Lower lobe of right lung (tissue), 2 donors: ENCODE data around the gene HPSE2. TPM values are rescaled to one million over a fixed set of nuclear protein-coding genes. Genes with fewer than 3 reads are reported as not detected.

Experiments used
- ATAC-seq, 2 donors: fragments of 200-7000 bp; cut with Tn5 transposase; one replicate each; pipeline ENCODE4 v1.9.1; 2020 to 2022; ENCODE audit warnings: mild to moderate bottlenecking in 2 of 2, moderate library complexity in 2 of 2
- DNase-seq: peaks from one replicate; pipeline ENCODE4 v3.0.0-alpha.2; 2020
- H3K27ac ChIP-seq: fragments of 200-600 bp; one replicate; pipeline ENCODE4 v1.8.0; 2022
- H3K27me3 ChIP-seq: fragments of 200-600 bp; one replicate; pipeline ENCODE4 v1.8.0; 2022; ENCODE audit warnings: low read depth
- H3K36me3 ChIP-seq: fragments of 200-600 bp; one replicate; pipeline ENCODE4 v1.8.0; 2022; ENCODE audit warnings: mild to moderate bottlenecking
- H3K4me1 ChIP-seq: fragments of 200-600 bp; one replicate; pipeline ENCODE4 v1.8.0; 2022
- H3K4me3 ChIP-seq: fragments of 200-600 bp; one replicate; pipeline ENCODE4 v1.8.0; 2022; ENCODE audit warnings: mild to moderate bottlenecking
- H3K9me3 ChIP-seq: fragments of 200-600 bp; one replicate; pipeline ENCODE4 v1.8.0; 2022
- CTCF ChIP-seq: fragments of 200-600 bp; IDR thresholded peaks from one replicate; pipeline ENCODE4 v1.8.0; 2022; ENCODE audit warnings: antibody characterized with exemption, mild to moderate bottlenecking
- intact Hi-C: fragments of 100-400 bp; cut with DNase I; formaldehyde crosslinking; loops from one replicate; pipeline ENCODE4 v1.11.0; 2022
- total RNA-seq: library from RNA; stranded (reverse); fragmentation: NEBNext Ultra II Directional; extraction: Animal tissue kit (Norgen Biotek cat#: 25700); gene quantifications from one replicate; pipeline ENCODE4 v1.2.1, GENCODE V29; 2021
- donor health status: DM: no; HTN: yes; CAD: no; lungs with severe emphysema.

HPSE2 gene
- total RNA-seq, 1 donor from 2014 or later, result 0.77 TPM

DNA sequence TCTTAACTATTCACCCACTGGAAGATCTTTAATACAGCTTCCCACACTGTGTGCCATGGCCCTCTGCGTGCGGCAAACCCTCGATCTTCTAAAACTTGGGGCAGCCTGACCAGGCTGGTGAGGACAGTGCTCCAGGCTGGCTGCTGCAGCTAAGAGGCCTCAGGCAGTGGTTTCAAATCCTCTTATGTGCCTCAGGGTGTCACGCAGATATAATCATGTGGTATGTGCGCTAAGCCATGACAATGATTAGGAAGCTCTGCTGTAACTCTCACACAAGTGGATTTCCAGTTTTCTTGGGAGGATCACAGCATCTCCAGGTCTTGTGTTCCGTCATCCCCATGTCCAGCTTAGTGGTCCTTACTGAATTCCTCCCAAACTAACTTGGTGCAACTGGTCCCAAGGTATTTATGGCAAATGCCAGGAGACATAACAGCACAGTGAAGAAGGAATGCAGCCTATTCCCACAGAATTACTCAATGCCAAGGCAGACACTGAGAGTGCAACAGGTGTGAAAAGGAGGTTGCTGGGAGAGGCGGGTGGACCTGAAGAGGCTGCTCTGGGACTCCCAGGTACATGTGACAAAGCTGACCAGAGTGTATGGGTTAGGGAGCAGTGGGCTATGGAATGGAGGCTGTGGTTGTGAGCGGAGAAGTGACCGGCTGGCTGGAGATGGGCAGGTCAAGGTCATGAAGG lies 791.2 kb downstream of the HPSE2 start:
- peaks cover 20% of the 10 kb centered on the region for H3K4me1 ChIP-seq
- H3K36me3 ChIP-seq, result peaks cover 40% of the 10 kb centered on the region
- no peaks in the 10 kb centered on the region for H3K27me3 ChIP-seq
- no peak for TF ChIP-seq CTCF
- DNase-seq (no peak), ATAC-seq (no peak)
- H3K27ac ChIP-seq, result no peak overlapping the region
- H3K9me3 ChIP-seq, result no peaks in the 10 kb centered on the region
- H3K4me3 ChIP-seq, result no peak overlapping the region
- intact Hi-C loops, result no loop called here

GRCh38 chr10:98438715-98439114 lies 796.9 kb downstream of the HPSE2 start:
- intact Hi-C loops, result no loop called here

DNA sequence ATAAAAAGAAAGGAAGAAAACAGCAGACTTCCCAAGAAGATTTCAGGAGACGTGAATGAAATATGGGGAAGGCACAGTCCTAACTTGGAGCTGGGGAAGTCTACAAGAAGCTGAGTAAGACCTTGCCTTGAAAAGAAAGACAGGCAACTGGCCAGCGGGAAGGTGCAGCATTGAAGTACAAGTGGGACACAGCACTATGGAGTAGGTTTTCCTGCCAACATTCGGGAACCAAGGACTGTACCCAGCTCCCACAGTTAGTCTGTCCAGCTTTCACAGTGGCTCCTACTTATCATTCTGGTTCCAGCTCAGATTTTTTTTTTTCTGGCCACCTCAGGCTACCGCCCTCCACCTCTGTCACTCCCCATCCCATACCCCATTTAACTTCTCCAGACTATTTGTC lies 798.9 kb downstream of the HPSE2 start:
- Histone ChIP-seq H3K27me3 (no peaks in the 10 kb centered on the region), H3K9me3 (no peaks in the 10 kb centered on the region), H3K27ac (no peak overlapping the region), H3K4me3 (no peak overlapping the region), H3K4me1 (no peaks in the 10 kb centered on the region), H3K36me3 (peaks cover 66% of the 10 kb centered on the region)
- DNase-seq, result no peak
- TF ChIP-seq CTCF, result no peak
- ATAC-seq, result no peak
- intact Hi-C loops, result no loop called here

More at GRCh38 chr10:98438715-98439114, 796.9 kb downstream of the HPSE2 start:
- Histone ChIP-seq H3K27ac (no peak overlapping the region), H3K9me3 (no peaks in the 10 kb centered on the region), H3K4me1 (no peaks in the 10 kb centered on the region), H3K4me3 (no peak overlapping the region), H3K36me3 (peaks cover 66% of the 10 kb centered on the region), H3K27me3 (no peaks in the 10 kb centered on the region)
- no peak for DNase-seq
- no peak for TF ChIP-seq CTCF
- no peak for ATAC-seq

GRCh38 chr10:98435178-98435577 lies 800.5 kb downstream of the HPSE2 start:
- no peak overlapping the region for H3K4me3 ChIP-seq
- peaks cover 80% of the 10 kb centered on the region for H3K36me3 ChIP-seq
- ATAC-seq, result no peak
- H3K27ac ChIP-seq, result no peak overlapping the region
- H3K27me3 ChIP-seq, result no peaks in the 10 kb centered on the region
- no peak for DNase-seq
- intact Hi-C loops, result no loop called here
- TF ChIP-seq CTCF, result no peak
- H3K4me1 ChIP-seq, result no peaks in the 10 kb centered on the region
- H3K9me3 ChIP-seq, result no peaks in the 10 kb centered on the region

- no peaks in the 10 kb centered on the region for H3K4me1 ChIP-seq
- ATAC-seq (no peak), DNase-seq (no peak)
- H3K27ac ChIP-seq, result no peak overlapping the region
- TF ChIP-seq CTCF, result no peak
- H3K4me3 ChIP-seq, result no peak overlapping the region
- H3K36me3 ChIP-seq, result peaks cover 80% of the 10 kb centered on the region
- no peaks in the 10 kb centered on the region for H3K27me3 ChIP-seq
- H3K9me3 ChIP-seq, result no peaks in the 10 kb centered on the region
- intact Hi-C loops, result no loop called here
Measured at GRCh38 chr10:98433881-98434732, 801.5 kb downstream of the HPSE2 start.
